ENCODE results near the gene PLPP3.
A peak's percentile ranks its signal among the peaks of the same experiment; 100 is the strongest.

DNA sequence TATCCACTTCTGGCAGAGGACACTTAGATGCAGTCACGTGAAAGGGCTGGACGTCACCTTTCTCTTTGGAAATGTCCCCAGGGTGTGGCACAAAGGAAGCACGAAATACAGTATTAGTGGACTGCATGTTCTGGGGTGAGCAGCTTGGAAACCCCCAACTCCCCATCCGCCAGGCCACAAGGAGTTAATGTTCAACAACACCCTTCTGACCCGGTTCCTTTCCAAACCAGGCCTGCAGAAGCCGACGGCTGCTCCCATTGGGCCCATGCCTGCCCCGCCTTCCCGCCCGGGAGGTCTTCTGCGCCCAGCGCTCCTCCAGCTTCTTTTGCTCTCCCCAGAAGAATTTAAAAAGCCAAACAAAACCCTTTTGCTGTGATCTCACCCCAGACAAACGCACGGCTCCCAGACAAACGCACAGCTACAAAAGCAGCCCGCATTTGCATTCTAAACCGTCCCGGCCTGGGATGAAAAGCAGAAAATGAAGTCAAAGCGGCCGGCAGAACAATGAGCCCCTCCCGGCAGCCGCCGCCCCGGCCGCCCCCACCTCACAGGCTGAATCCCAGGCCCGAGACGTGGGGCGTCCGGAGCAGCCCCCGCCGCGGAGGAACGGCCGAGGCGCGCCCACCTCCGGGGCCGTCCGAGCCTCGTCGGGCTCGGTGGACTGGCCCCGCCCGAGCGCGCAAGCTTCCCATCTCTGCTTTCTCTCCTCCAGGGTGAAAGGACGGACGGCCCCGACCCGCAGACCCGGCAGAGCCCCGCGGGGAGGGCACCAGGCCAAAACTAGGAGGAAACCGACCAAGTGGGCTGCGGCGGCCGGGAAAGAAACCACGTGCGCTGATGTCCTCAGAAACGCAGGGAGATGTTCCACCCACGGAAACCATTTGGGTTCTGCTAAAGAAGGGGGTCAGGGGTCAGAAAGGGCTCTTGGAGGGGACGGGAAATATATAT lies 101.9 kb downstream of the PLPP3 start:
- TF ChIP-seq JUNB (IDR thresholded peaks at IDR 0.05; ENCODE audit: unreplicated experiment) (no peak), POLR2AphosphoS5 (IDR thresholded peaks at IDR 0.05; ENCODE audit: low read depth) (peak; percentile 31; the same call in 1 of the 2 replicates), EZH2 (IDR thresholded peaks at IDR 0.05; ENCODE audit: low read depth, unreplicated experiment) (no peak), NANOG (IDR thresholded peaks at IDR 0.05; ENCODE audit: borderline replicate concordance) (no peak)
- TF ChIP-seq, protein P1, sequence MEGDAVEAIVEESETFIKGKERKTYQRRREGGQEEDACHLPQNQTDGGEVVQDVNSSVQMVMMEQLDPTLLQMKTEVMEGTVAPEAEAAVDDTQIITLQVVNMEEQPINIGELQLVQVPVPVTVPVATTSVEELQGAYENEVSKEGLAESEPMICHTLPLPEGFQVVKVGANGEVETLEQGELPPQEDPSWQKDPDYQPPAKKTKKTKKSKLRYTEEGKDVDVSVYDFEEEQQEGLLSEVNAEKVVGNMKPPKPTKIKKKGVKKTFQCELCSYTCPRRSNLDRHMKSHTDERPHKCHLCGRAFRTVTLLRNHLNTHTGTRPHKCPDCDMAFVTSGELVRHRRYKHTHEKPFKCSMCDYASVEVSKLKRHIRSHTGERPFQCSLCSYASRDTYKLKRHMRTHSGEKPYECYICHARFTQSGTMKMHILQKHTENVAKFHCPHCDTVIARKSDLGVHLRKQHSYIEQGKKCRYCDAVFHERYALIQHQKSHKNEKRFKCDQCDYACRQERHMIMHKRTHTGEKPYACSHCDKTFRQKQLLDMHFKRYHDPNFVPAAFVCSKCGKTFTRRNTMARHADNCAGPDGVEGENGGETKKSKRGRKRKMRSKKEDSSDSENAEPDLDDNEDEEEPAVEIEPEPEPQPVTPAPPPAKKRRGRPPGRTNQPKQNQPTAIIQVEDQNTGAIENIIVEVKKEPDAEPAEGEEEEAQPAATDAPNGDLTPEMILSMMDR (conservative IDR thresholded peaks at IDR 0.05; ENCODE audit: low read depth in 2 of 2), result no peak
- TF ChIP-seq, protein P2, sequence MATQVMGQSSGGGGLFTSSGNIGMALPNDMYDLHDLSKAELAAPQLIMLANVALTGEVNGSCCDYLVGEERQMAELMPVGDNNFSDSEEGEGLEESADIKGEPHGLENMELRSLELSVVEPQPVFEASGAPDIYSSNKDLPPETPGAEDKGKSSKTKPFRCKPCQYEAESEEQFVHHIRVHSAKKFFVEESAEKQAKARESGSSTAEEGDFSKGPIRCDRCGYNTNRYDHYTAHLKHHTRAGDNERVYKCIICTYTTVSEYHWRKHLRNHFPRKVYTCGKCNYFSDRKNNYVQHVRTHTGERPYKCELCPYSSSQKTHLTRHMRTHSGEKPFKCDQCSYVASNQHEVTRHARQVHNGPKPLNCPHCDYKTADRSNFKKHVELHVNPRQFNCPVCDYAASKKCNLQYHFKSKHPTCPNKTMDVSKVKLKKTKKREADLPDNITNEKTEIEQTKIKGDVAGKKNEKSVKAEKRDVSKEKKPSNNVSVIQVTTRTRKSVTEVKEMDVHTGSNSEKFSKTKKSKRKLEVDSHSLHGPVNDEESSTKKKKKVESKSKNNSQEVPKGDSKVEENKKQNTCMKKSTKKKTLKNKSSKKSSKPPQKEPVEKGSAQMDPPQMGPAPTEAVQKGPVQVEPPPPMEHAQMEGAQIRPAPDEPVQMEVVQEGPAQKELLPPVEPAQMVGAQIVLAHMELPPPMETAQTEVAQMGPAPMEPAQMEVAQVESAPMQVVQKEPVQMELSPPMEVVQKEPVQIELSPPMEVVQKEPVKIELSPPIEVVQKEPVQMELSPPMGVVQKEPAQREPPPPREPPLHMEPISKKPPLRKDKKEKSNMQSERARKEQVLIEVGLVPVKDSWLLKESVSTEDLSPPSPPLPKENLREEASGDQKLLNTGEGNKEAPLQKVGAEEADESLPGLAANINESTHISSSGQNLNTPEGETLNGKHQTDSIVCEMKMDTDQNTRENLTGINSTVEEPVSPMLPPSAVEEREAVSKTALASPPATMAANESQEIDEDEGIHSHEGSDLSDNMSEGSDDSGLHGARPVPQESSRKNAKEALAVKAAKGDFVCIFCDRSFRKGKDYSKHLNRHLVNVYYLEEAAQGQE (IDR thresholded peaks at IDR 0.05; ENCODE audit: unreplicated experiment), result no peak
